ENCODE results near the gene NEU2. TPM values are rescaled to one million over a fixed set of nuclear protein-coding genes. Genes with fewer than 3 reads are reported as not detected.

The NEU2 gene
- total RNA-seq, 1 donor = not detected

GRCh38 chr2:233023761-233024410 is 8.6 kb upstream of the NEU2 start:
- no peak for DNase-seq (ENCODE audit: low read depth)
- H3K4me3 ChIP-seq (ENCODE audit: low read depth, low read length) = no peak overlapping the region
- no peak for TF ChIP-seq CTCF (IDR thresholded peaks at IDR 0.05; ENCODE audit: insufficient read depth, low read length)

- no peak for TF ChIP-seq CTCF (IDR thresholded peaks at IDR 0.05; ENCODE audit: insufficient read depth, low read length)
- H3K4me3 ChIP-seq (ENCODE audit: low read depth, low read length) = no peak overlapping the region
- peak; percentile 51 for DNase-seq (ENCODE audit: low read depth)
Observed at GRCh38 chr2:233025706-233026105, 6.8 kb upstream of the NEU2 start.

GRCh38 chr2:233026198-233026813 is 6.2 kb upstream of the NEU2 start:
- peak; percentile 84 for DNase-seq (ENCODE audit: low read depth)
- TF ChIP-seq CTCF (IDR thresholded peaks at IDR 0.05; ENCODE audit: insufficient read depth, low read length) = no peak
- no peak overlapping the region for H3K4me3 ChIP-seq (ENCODE audit: low read depth, low read length)

GRCh38 chr2:233029321-233029720 is 3.2 kb upstream of the NEU2 start:
- H3K4me3 ChIP-seq (ENCODE audit: low read depth, low read length) = no peak overlapping the region
- no peak for TF ChIP-seq CTCF (IDR thresholded peaks at IDR 0.05; ENCODE audit: insufficient read depth, low read length)
- DNase-seq (ENCODE audit: low read depth) = no peak

- H3K4me3 ChIP-seq (ENCODE audit: low read depth, low read length) = no peak overlapping the region
- no peak for TF ChIP-seq CTCF (IDR thresholded peaks at IDR 0.05; ENCODE audit: insufficient read depth, low read length)
- no peak for DNase-seq (ENCODE audit: low read depth)
Observed at GRCh38 chr2:233031556-233032500, 644 bp upstream of the NEU2 start.

- TF ChIP-seq CTCF (IDR thresholded peaks at IDR 0.05; ENCODE audit: insufficient read depth, low read length) = no peak
- peak; percentile 49 for DNase-seq (ENCODE audit: low read depth)
- no peak overlapping the region for H3K4me3 ChIP-seq (ENCODE audit: low read depth, low read length)
Observed at GRCh38 chr2:233033672-233034071, 1.2 kb downstream of the NEU2 start.
